ENCODE results near the gene NUP210L. TPM values are rescaled to one million over a fixed set of nuclear protein-coding genes. Genes with fewer than 3 reads are reported as not detected.
"Not testable (repeated sequence)": the region's sequence is repeated elsewhere in the genome, so short reads cannot be mapped to it uniquely, and the experiment has no call there.

The NUP210L gene
- total RNA-seq, 8 experiments from 2014 or later = 0.10 to 0.60 (median 0.31) TPM

DNA sequence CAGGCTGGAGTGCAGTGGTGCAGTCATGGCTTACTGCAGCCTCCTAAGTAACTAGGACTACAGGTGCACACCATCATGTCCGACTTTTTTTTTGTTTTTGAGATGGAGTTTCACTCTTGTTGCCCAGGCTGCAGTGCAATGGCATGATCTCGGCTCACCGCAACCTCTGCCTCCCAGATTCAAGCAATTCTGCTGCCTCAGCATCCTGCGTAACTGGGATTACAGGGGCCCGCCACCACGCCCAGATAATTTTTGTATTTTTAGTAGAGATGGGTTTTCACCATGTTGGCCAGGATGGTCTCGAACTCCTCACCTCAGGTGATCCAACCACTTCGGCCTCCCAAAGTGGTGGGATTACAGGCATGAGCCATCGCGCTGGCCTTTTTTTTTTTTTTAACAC lies 158.0 kb downstream of the NUP210L start:
- in situ Hi-C loops (cut with MboI; ENCODE audit: low pct_unique_long_range_greater_than_20kb in 2 of 9, low sequenced_read_pairs in 9 of 9, unreplicated experiment in 9 of 9) = loop anchor here in 6 of 9 experiments (25.0 kb wide), 4 partner anchors 310 to 635 kb away; partner anchors contain the start of genes NPR1 (in 2 of the 6), ILF2 (in 1 of the 6), S100A9 (in 1 of the 6) and SNAPIN (in 1 of the 6)
- peak in 1 of 8 experiments; percentile 5 for ATAC-seq (replicated peaks in 6 of 8)
- H3K27ac ChIP-seq; H3K4me1 ChIP-seq (replicated peaks in 1 of 2); H3K4me3 ChIP-seq: not testable (repeated sequence)
- WGBS, 10 experiments = 84 to 98% (median 93%) methylated on average over 3 to 10 of the region's 10 CpGs; no CpG with 5 or more reads in 1 of the 10 experiments

DNA sequence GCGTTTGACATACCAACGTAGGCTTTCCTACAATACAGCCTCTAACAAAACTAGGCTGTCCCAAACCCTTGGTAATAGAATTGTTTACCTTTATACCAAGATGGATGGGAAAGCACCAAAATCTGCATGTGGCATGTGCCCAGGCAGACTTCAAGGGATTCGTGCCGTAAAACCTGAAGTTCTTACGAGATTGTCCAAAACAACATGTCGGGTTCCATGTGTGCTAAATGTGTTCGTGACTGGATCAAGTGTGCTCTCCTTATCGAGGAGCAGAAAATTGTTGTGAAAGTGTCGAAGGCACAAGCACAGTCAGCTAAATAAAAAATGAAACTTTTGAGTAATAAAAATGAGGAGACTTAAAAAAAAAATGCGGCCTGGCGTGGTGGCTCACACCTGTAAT lies 159.2 kb downstream of the NUP210L start:
- in situ Hi-C loops (cut with MboI; ENCODE audit: low pct_unique_long_range_greater_than_20kb in 2 of 9, low sequenced_read_pairs in 9 of 9, unreplicated experiment in 9 of 9) = loop anchor here in 6 of 9 experiments (25.0 kb wide), 4 partner anchors 308 to 633 kb away; partner anchors contain the start of genes NPR1 (in 2 of the 6), ILF2 (in 1 of the 6), S100A9 (in 1 of the 6) and SNAPIN (in 1 of the 6)
- ATAC-seq (replicated peaks in 6 of 8) = no peak

DNA sequence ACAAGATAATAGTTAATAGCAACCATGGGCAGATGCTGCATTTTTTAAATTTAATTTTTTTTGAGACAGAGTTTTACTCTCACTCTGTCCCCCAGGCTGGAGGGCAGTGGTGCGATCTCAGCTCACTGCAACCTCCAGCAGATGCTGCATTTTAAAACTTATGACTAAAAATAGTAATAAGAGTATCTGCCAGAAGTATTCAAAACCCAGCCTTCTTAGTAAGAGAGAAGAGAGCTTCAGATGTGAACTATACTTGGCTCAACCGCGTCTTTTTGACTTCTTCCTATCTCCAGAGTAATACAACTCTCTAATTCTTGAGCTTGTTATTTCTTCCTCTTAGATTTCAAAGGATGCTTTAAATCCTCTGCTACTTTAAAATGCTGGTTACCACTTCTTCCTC lies 159.7 kb downstream of the NUP210L start:
- H3K4me1 ChIP-seq (replicated peaks in 1 of 2) = peaks cover 15% of the 10 kb centered on the region in 2 donors
- in situ Hi-C loops (cut with MboI; ENCODE audit: low pct_unique_long_range_greater_than_20kb in 2 of 9, low sequenced_read_pairs in 9 of 9, unreplicated experiment in 9 of 9) = loop anchor here in 6 of 9 experiments (25.0 kb wide), 4 partner anchors 308 to 633 kb away; partner anchors contain the start of genes NPR1 (in 2 of the 6), ILF2 (in 1 of the 6), S100A9 (in 1 of the 6) and SNAPIN (in 1 of the 6)
- WGBS, 10 experiments = 75 to 100% (median 100%) methylated on average over 1 to 3 of the region's 3 CpGs; no CpG with 5 or more reads in 1 of the 10 experiments
- H3K4me3 ChIP-seq = no peak overlapping the region
- ATAC-seq (replicated peaks in 6 of 8) = no peak
- H3K27ac ChIP-seq = no peak overlapping the region

More for the DNA sequence above, 159.2 kb downstream of the NUP210L start:
- Histone ChIP-seq H3K4me3 (no peak overlapping the region), H3K27ac (no peak overlapping the region), H3K4me1 (replicated peaks in 1 of 2) (peaks cover 14% of the 10 kb centered on the region in 2 donors)
- 89 to 100% (median 95%) methylated on average over 2 to 11 of the region's 11 CpGs for WGBS, 10 experiments

DNA sequence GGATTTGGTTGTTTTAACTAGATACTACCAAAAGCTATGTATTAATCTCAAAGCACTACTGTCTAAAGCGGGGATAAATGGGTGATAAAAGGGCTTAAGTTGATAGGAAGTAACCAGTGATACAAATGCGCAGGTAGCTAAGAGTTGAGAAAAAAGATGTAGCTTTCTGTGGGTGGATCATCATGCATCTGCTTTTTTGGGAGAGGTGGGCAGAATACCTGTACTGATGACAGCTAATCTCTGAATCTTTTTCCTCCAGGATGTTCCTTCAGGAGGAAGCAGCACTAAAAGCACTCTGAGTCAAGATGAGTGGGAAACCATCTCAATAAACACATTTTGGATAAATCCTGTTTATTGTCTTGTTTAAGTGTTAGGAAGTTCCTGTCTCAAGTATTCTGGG lies 163.1 kb downstream of the NUP210L start:
- Histone ChIP-seq H3K27ac (no peak overlapping the region), H3K4me3 (peak overlapping the region; percentile 72 to 98 (median 95)), H3K4me1 (replicated peaks in 1 of 2) (peaks cover 18 to 21% of the 10 kb centered on the region in 2 donors)
- 62 to 100% (median 89%) methylated on average over 1 to 2 of the region's 2 CpGs; no CpG with 5 or more reads in 1 of the 10 experiments for WGBS, 10 experiments
- in situ Hi-C loops (cut with MboI; ENCODE audit: low pct_unique_long_range_greater_than_20kb in 2 of 9, low sequenced_read_pairs in 9 of 9, unreplicated experiment in 9 of 9) = loop anchor here in 6 of 9 experiments (25.0 kb wide), 4 partner anchors 305 to 630 kb away; partner anchors contain the start of genes NPR1 (in 2 of the 6), ILF2 (in 1 of the 6), S100A9 (in 1 of the 6) and SNAPIN (in 1 of the 6)
- no peak for ATAC-seq (replicated peaks in 6 of 8)

DNA sequence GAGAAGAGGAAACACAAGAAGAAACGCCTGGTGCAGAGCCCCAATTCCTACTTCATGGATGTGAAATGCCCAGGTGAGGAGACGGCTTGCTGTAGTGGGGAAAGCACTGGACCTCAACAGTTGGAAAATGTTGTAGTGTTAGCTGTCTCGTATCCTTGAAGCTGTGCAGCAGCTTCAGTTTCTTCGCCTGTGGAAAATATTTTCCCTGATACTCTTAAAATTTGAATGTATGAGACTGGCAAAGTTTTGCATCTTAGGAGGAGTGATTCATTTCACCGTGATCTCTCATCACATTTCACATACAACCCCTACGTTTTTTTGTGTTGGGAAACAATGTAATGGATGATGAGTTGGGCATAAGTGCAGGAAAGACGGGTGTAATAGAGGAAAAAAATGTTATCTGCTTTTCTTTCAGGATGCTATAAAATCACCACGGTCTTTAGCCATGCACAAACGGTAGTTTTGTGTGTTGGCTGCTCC lies 163.7 kb downstream of the NUP210L start:
- Histone ChIP-seq H3K4me3 (peak overlapping the region; percentile 72 to 98 (median 95)), H3K27ac (peak overlapping the region; percentile 90 to 94), H3K4me1 (replicated peaks in 1 of 2) (peaks cover 21 to 26% of the 10 kb centered on the region in 2 donors)
- in situ Hi-C loops (cut with MboI; ENCODE audit: low pct_unique_long_range_greater_than_20kb in 2 of 9, low sequenced_read_pairs in 9 of 9, unreplicated experiment in 9 of 9) = loop anchor here in 6 of 9 experiments (25.0 kb wide), 4 partner anchors 304 to 629 kb away; partner anchors contain the start of genes NPR1 (in 2 of the 6), ILF2 (in 1 of the 6), S100A9 (in 1 of the 6) and SNAPIN (in 1 of the 6)
- ATAC-seq (replicated peaks in 6 of 8) = no peak
- WGBS, 10 experiments = 0 to 53% (median 11%) methylated on average over 1 to 9 of the region's 9 CpGs; no CpG with 5 or more reads in 1 of the 10 experiments

DNA sequence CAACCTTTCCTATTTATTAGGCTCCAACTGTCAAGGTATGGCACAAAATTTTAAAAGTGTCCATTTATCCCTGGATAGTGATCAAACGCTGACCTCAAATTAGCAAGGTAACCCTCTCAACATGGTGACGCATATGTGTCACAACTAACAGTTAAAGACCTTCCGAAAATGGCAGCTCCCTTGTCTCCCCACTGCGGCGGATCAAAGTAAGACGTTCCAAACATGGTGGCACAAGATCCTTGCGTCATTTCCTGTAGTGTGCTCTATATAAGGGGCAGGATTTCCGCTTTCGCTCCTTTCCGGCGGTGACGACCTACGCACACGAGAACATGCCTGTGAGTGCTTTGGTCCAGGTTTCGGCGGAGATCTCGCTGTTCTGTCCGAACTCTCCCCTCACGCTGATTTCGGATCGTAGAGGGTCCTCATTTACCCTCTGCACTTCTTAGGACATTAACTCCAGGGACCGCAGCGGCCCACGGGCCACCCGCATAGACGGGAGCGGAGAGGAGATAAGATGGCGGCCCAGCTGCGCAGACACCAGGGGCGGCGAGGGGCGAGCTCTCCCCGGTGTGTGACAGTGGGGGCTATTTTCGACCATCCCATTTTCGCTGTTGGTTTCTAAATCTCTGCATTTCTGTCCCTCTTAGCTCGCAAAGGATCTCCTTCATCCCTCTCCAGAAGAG lies 164.3 kb downstream of the NUP210L start, which contains the start of gene RPS27:
RPS27 (plus strand) TSS at position 295 of the 683 bp plus-strand sequence; CDS start at position 330, 35 bp downstream.
- in situ Hi-C loops (cut with MboI; ENCODE audit: low pct_unique_long_range_greater_than_20kb in 2 of 9, low sequenced_read_pairs in 9 of 9, unreplicated experiment in 9 of 9) = loop anchor here in 6 of 9 experiments (25.0 kb wide), 4 partner anchors 303 to 628 kb away; partner anchors contain the start of genes NPR1 (in 2 of the 6), ILF2 (in 1 of the 6), S100A9 (in 1 of the 6) and SNAPIN (in 1 of the 6)
- H3K27ac ChIP-seq = peak within 1 kb of the TSS; percentile 90 to 94
- WGBS, 10 experiments = 0 to 11% (median 0%) methylated on average over 3 to 25 of the region's 36 CpGs
- H3K4me3 ChIP-seq = peak within 1 kb of the TSS; percentile 72 to 98 (median 95)
- ATAC-seq (replicated peaks in 6 of 8) = peak; percentile 55 to 86 (median 78)
- H3K4me1 ChIP-seq (replicated peaks in 1 of 2) = peaks cover 21 to 27% of the 10 kb centered on the region in 2 donors

DNA sequence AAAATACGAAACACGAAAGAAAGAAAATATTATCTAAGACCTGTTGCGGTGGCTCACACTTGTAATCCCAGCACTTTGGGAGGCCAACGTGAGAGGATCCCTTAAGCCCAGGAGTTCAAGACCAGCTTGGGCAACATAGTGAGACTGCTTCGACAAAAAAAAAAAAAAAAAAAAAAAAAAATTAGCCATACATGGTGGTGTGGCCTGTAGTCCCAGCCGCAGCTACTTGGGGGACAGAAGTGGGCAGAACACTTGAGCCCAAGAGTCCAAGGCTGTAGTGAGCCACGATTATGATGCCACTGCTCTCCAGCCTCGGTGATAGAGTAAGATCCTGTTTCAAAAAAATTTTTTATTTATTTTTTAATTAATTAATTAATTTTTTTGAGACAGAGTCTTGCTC lies 167.3 kb downstream of the NUP210L start:
- WGBS, 10 experiments = 72 to 100% (median 88%) methylated on average over 3 to 8 of the region's 8 CpGs
- peaks cover 26 to 35% of the 10 kb centered on the region in 2 donors for H3K4me1 ChIP-seq (replicated peaks in 1 of 2)
- no peak for ATAC-seq (replicated peaks in 6 of 8)
- in situ Hi-C loops (cut with MboI; ENCODE audit: low pct_unique_long_range_greater_than_20kb in 2 of 9, low sequenced_read_pairs in 9 of 9, unreplicated experiment in 9 of 9) = loop anchor here in 6 of 9 experiments (25.0 kb wide), 4 partner anchors 300 to 625 kb away; partner anchors contain the start of genes NPR1 (in 2 of the 6), ILF2 (in 1 of the 6), S100A9 (in 1 of the 6) and SNAPIN (in 1 of the 6)
- H3K4me3 ChIP-seq = no peak overlapping the region
- no peak overlapping the region for H3K27ac ChIP-seq

DNA sequence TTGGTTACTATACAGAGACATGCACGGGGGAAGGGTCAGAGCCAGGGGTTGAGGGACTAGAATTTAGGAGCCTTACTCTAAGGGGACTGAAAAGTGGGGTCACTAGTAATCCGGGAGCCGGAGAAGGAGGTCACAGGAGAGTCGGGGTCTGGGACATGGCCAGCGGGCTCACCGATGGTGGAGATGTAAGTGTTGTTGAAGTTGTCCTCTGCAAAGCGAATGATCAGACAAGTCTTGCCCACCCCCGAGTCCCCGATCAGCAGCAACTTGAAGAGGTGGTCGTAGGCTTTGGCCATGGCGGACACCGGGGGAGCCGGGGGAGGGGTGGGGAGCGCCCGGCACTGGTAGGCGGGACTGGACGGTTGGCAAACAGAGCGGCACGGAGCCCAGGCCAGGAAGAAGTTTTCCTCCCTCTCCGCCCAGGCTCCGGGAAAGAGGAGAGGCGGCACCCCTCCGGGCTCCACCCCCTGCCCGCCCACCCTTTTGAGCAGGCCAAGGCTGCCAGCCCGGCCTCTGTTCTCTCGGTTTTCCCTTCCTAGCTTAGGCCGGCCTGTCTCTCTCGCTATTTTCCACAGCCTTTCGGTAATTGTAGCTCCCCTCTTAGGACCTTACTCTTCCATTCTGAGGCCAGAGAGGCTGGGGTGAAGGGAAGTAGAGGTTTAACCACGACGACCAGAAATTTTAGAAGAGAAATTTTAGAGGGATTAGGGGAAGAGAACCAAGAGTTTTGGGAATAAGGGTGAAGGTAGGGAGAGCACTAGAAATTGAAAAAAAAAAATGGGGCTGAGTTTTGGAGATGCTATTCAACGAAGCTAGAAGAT lies 168.7 kb downstream of the NUP210L start, which contains the start of gene RAB13:
RAB13 (minus strand) TSS at position 399 of the 821 bp plus-strand sequence; CDS start at position 296, 103 bp downstream.
- WGBS, 10 experiments = 0 to 17% (median 5%) methylated on average over 1 to 10 of the region's 32 CpGs
- ATAC-seq (replicated peaks in 6 of 8) = peak; percentile 48 to 80 (median 60)
- in situ Hi-C loops (cut with MboI; ENCODE audit: low pct_unique_long_range_greater_than_20kb in 2 of 9, low sequenced_read_pairs in 9 of 9, unreplicated experiment in 9 of 9) = loop anchor here in 6 of 9 experiments (25.0 kb wide), 4 partner anchors 299 to 624 kb away; partner anchors contain the start of genes NPR1 (in 2 of the 6), ILF2 (in 1 of the 6), S100A9 (in 1 of the 6) and SNAPIN (in 1 of the 6)
- peak within 1 kb of the TSS; percentile 19 to 46 (median 38) for H3K4me3 ChIP-seq
- peaks cover 13 to 21% of the 10 kb centered on the region in 2 donors for H3K4me1 ChIP-seq (replicated peaks in 1 of 2)
- no peak within 1 kb of the TSS for H3K27ac ChIP-seq

DNA sequence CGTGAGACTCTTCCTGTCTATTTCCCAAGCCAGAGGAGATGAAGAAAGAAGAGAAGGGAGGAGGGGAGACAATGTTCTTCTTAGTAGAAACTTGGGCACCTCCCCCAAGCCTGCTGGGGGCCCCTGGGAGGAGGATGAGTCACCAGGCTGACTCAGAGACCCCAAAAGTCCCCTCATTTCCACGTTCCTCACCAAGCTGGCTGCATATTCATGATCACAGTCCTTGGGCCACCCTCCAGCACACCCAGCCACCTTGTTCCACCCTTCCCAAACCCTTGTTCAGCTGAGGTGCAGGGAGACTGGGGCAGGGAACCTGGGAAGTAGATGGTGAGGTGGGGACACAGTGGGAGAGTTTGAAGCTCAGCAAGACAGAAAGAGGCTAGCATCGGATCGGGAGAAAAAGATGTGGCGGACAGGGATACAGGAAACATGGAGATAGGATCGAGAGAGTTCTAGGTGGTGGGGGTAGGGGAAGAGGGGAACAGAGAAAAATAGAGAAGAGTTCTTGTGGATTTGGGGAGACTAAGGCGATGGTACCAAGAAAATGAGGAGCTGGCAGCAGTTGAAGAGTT lies 169.4 kb downstream of the NUP210L start:
- WGBS, 10 experiments = 0 to 31% (median 8%) methylated on average over 1 to 7 of the region's 7 CpGs
- Histone ChIP-seq H3K27ac (no peak overlapping the region), H3K4me1 (replicated peaks in 1 of 2) (peaks cover 13 to 21% of the 10 kb centered on the region in 2 donors), H3K4me3 (peak overlapping the region; percentile 19 to 46 (median 38))
- in situ Hi-C loops (cut with MboI; ENCODE audit: low pct_unique_long_range_greater_than_20kb in 2 of 9, low sequenced_read_pairs in 9 of 9, unreplicated experiment in 9 of 9) = loop anchor here in 6 of 9 experiments (25.0 kb wide), 4 partner anchors 298 to 623 kb away; partner anchors contain the start of genes NPR1 (in 2 of the 6), ILF2 (in 1 of the 6), S100A9 (in 1 of the 6) and SNAPIN (in 1 of the 6)
- ATAC-seq (replicated peaks in 6 of 8) = peak in 6 of 8 experiments; percentile 6 to 22 (median 21)

DNA sequence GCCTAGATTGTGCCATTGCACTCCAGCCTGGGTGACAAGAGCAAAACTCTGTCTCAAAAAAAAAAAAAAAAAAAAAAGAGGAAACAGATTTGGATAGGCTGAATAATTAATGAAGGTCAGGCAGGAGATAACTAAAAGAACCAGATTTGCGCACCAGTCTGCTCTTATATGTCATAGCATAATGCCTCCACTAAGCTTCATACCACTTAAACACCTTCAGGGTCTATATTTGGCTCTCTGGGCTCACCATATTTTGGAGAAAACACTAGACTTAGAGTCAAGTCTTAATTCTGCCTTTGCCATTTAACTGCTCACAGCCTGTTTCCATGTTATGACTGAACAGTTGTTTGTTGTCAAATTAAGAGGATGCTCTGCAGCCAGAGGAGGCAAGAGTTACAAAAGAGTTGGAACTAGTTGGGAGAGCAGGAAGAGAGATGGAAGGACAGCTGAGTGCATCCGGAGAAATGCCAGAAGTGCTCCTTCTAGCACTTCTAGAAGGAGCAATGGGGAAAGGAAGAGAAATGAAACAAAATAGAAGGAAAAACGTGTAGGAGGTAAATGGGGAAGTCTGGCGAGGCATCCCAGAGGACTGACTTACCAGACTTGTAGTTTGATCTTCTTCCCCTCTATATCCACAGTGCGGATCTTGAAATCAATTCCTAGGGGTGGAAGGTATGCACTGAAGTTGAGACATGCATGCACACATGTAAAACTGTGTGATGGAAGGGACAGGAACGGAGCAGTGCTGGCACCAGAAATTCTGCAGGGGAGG lies 170.6 kb downstream of the NUP210L start:
- no peak for ATAC-seq (replicated peaks in 6 of 8)
- Histone ChIP-seq H3K27ac (no peak overlapping the region), H3K4me1 (replicated peaks in 1 of 2) (peaks cover 11 to 18% of the 10 kb centered on the region in 2 donors), H3K4me3 (no peak overlapping the region)
- in situ Hi-C loops (cut with MboI; ENCODE audit: low pct_unique_long_range_greater_than_20kb in 2 of 9, low sequenced_read_pairs in 9 of 9, unreplicated experiment in 9 of 9) = loop anchor here in 6 of 9 experiments (25.0 kb wide), 4 partner anchors 297 to 622 kb away; partner anchors contain the start of genes NPR1 (in 2 of the 6), ILF2 (in 1 of the 6), S100A9 (in 1 of the 6) and SNAPIN (in 1 of the 6)
- 40 to 100% (median 78%) methylated on average over 1 to 6 of the region's 6 CpGs for WGBS, 10 experiments

Measured in motor neuron (in vitro differentiated cells).